ENCODE results near the gene SLC45A2.

SLC45A2 gene

DNA sequence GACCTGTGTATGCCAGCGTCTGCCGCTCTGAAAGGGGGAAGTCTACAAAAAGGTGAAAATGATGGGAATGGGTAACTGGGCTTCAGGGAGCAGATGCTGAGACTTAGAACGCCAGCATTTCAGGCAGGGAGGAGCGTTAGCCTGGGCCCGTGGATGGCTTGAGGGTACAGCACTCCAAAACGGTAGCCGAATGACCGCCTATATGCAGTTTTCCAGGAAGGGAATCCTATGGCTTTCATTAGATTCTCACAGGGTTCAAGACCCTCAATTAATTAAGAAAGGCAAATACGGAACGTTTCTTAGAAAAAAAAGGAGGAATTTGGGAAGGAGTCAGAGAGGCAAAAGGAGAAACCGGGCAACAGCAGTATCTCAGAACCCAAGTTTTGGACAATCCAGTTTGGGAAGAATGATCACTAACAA, 22.7 kb upstream of the SLC45A2 start:
- no peak for DNase-seq

DNA sequence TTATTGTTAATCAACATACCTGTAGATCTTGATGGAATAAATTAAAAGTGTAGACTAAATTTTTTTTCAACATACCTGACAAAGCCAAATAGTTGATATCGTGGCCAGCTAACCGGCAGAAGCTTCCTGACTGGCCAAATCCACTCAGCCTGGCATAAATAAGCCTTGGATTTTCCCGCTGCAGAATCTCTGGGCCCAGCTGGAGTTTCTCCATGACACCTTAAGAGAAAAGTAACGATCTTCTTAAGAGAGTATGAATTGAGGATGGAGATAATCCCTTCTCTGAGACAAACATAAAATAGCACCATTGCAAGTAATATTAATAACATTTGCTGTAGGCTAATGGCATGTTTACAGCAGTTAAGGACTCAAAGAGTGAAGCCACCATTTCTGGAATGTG, 21.2 kb upstream of the SLC45A2 start:
- DNase-seq: no peak

DNA sequence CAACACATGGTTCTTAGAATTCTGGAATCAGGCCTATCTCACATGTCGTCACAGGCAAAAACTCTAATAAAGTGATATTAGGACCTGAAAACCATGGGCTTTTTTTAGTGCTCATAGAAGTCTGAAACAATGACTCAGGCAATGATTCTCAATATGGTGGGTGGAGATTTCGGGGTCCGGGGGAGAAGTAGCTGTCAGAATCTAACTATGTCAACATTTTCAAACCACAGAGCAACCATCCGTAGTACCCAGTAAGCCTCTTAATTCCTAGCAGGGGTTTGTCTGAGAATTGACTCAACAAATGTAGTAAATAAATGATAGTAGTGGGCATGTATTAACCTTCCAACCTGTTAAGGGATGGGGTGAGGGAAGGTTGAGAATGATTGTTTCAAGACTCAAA, 20.7 kb upstream of the SLC45A2 start:
- DNase-seq: peak; percentile 27

DNA sequence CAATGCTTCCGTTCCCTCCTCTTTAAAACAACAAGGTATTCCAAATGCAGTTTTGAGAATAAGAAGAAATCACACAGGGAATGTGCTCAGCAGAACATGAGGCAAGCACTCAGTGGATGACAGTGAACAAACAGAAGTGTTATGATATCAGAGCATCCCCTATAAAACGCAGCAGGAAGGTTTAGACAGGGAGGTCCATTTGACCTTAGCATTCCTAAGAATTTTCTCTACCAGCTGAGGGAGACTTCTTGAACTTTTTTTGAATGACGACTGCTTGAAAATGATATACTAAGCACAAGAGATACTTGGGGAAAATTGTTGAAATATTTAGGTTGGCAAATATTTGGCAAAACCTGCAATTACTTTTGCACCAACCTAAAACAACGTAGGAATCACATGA, 19.4 kb upstream of the SLC45A2 start:
- DNase-seq: no peak

DNA sequence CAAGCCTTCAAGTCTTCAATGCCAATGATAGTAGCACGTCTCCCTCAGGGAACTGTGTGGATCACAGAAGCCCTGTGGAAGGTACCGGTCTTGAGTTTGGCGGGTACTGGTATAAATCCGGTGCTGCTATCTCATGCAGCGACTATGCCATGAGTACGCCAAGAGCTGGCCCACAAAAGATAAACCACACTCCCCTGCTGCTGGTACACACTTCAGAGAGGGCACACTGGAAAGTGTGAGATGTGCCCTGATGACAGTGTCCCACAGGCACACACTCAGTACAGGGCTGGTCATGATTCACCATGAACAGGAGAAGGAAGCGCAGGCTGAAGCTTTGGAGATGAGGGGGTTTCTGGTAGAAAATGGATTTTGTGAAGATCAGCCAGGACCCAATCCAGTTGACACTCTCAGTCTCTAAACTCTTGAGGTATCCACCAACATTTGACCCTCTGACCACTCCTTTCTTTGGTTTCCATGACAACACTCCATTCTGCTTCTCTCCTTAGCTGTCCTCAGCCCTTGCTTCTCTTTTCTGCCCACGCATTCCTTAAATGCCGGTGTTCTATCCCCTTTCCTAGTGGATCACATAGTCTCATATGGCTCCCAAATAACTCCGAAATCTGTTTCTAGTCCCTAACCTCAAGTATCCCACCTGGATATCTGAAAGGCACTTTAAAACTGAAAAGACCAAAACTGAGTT, 18.3 kb upstream of the SLC45A2 start:
- no peak for DNase-seq

DNA sequence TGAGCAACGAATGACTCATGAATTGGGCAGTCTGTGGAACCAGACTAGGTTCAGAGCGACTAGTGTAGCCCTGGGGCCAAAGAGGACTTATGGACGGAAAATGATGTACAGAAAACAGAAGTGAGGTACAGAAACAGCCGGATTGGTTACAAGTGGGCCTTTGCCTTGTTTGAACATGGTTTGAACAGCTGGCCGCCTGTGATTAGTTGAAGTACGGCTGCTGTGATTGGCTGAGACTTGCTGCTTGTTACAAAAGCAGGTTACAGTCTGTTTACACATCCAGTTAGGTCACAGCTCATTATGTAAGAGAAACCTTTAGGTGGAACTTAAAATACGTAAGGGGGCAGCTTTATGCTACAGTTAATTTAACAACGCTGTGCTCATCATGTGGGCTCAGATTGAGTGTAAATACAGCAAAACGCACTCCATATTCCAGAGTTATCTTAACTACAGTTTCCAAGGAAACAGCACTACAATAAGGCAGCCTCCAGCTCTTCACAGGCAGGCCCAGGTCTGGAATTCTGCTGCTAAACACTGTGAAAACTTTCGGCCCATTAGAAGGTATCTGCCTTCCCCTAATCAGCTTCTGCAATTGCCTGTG, 16.8 kb upstream of the SLC45A2 start:
- no peak for DNase-seq

DNA sequence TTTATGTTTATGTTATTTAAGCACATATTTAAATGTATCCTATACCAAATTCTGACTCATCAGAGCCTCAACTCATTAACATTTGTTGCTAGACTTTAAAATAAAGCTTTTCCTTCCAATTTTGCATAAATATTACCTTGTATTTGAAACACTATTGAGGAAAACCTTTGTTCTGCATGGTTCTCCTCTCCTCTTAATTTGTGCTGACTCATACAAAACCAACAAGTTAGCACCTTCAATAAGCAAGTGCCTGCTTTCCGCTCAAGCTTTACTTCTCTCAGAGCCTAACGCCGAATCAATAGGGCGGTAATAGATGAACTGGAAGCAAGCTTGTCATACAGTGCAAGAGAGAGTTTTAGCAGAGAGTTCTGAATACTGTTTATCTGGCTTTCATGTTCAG, 15.5 kb upstream of the SLC45A2 start:
- DNase-seq: no peak

DNA sequence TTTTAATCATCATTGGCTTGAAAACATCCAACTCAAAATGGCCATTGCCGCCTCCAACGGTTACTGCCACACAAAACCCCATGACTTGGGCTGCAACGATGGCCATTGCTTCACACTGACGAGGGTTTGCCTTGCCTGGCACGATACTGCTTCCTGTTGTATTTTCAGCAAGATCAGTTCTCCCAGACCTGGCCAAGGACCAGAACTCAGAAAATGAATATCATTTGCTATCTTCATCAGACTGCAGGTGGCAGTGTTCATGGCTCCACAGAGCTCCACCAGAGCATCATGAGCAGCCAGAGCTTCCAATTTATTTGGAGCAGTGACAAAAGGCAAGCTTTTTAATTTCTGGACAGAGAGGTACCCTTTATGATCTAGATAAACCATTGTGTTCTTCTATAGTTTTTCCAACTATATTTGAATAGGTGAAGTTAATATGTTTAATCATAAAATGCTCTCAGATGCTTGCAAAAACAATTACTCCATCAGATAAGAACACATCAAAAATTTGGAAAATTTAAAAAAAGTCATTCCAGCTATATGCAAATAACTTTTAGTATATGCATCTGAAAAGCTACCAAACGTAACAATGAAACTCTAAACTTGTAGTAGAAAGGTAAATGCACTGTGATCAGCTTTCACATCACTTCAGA, 13.0 kb upstream of the SLC45A2 start:
- DNase-seq: peak; percentile 21

DNA sequence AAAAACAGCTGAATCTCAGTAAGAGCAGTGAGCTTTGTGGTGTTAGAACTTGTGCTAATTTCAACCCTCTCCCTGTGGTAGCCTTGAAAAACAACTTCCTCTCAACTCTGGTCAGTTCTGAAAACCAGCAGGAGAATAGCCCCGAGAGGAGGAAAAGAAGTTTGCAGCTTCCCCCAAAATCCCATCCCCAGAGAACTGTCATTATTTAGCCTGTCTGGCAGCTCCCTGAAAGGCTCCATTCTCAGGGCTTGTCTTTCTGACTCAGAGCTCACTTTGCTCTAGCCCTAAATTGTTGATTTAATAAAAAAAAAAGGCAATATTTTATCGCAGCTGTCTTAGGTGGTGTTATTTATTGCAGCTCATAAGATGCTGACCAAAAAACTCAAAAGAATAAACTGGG, 11.4 kb upstream of the SLC45A2 start:
- no peak for DNase-seq

DNA sequence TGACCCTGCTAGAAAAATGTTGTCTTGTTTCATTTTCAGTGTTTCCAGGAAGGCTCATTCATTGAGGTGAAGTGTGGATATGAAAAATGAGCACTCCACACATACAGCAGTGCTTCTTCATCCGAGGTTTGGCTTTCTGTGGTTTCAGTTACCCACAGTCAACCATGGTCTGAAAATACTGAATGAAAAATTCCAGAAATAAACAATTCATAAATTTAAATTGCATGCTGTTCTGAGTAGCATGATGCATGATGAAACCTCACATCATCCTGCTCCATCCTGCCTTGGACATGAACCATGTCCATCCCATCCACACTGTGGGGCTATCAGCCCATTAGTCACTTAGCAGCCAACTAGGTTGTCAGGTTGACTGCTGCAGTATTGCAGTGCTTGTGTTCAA, 10.4 kb upstream of the SLC45A2 start:
- DNase-seq: no peak

DNA sequence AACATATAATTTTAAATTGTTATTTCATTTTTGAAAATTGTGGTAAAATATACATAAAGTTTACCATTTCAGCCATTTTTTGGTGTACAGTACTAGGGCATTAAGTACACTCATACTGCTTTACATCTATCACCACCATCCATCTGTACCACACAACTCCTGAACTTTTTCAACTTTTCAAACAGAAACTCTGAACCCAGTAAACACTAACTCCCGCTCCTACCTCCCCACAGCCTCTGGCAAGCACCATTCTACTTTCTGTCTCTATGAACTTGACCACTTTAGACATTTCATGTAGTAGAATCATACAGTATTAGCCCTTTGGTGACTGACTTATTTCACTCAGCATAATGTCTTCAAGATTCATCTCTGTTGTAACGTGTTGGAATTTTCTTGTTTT, 8.4 kb upstream of the SLC45A2 start:
- no peak for DNase-seq

DNA sequence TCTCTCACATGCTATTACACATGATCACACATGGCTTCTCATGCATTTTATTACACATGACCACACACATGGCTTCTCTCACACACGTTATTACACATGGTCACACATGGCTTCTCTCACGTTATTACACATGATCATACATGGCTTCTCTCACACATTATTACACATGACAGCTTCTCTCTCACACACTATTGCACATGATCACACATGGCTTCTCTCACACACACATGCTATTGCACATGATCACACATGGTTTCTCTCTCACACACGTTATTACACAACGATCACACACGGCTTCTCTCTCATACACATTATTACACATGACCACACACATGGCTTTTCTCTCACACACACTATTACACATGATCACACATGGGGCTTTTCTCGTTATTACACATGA, 954 bp upstream of the SLC45A2 start:
- no peak for DNase-seq

DNA sequence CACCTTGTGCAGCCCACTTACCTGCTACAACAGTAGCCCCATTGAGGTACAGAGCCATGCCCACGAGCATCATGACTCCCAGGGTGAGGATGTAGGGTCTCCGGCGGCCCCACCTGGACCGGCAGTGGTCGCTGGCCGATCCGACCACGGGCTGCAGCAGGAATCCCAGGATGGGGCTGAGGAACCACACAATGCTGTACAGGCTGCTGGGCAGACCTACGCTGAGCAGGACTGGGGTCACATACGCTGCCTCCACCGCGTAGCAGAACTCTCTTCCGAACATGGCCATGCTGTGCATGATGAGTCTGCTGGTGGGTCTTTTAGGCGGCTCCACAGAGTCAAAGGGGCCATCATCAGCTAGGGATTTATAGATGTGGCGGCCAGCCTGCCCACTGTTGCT, 315 bp downstream of the SLC45A2 start:
- DNase-seq: no peak

DNA sequence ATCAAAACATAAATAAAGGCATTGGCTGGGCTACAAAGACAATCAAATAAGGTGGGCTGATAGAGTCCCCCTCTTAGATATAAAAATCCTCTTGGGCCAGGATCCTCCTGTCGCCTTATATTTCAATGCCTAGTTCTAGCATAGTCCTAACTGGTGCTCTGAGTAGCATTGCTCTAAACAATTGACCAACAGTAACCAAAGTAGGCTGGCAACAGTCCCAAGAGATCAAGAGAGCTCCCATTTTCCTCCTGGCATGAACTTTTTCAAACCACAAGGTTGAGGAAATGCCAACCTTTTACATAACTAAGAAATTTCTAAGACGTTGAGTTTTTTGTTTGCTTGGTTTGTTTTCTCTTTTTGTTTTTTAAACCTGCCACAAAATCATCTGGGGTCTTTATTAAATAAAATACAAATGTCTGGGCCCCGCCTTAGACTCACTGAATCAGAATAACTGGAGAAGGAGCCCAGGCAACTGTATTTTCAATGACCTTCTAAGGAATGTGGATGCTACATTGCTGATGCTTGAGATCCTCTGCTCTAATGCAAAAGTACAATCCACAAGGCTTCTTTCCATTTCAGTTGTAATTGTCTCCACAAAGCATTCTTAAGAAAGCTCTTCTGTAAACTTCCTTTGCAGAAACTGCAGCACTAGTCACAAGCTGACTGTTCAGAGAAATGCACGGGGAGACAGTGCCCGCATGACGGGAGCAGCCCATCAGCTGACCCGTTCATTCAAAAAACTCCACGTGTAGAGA, 2.9 kb downstream of the SLC45A2 start:
- DNase-seq: no peak

DNA sequence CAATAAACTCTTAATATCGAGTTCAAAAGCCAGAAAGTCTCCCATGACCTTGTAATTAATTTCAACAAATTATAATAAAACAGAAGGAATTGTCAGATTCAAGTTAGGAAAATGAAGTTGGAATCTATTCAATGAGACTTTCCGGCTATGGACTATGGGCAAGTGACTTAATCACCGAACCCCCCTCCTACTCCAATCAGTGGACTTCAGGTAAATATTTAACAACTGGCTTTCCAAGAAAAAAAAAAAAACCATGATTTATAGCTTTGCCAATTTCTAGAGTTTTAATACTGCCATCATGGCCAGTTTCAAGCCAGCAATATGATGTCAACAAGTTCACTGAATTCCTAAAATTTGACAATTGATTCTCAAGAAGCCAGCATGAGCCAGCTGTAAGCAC, 4.5 kb downstream of the SLC45A2 start:
- DNase-seq: no peak

DNA sequence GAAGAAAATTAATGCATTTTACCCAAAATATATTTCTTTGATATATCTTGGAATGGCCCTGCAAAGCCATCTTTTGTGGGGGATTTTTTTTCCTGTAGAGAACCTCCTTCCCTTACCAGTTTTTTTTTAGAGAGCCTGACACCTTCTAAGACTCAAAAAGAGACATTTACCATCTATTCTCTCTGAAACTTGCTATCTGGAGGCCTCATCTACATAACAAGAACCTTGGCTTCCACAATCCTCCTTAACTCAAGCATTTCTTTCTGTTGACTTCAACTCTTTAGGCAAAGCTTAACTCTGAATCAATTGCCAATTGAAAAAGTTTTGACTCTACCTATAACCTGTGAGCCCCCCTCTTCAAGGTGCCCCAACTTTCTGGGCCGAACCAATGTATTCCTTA, 6.2 kb downstream of the SLC45A2 start:
- no peak for DNase-seq

DNA sequence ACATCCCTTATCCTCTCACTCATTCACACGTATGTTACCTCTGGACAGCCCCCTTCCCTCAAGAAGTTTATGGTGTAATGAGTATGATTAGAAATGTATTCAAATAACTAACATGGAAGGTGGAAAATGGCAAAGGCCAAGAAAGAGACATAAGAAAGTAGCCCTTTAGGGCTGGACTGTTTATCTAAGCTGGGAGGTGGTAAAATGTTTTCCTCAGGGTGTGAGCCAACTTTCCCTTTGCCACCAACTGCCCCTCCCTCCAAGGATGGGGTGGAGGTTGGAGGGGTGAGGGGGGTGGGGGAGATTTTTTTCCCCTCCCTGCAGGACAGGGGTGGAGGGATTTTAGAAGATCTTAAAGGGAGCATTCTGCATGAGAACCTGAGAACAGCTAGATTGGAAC, 8.2 kb downstream of the SLC45A2 start:
- DNase-seq: no peak

DNA sequence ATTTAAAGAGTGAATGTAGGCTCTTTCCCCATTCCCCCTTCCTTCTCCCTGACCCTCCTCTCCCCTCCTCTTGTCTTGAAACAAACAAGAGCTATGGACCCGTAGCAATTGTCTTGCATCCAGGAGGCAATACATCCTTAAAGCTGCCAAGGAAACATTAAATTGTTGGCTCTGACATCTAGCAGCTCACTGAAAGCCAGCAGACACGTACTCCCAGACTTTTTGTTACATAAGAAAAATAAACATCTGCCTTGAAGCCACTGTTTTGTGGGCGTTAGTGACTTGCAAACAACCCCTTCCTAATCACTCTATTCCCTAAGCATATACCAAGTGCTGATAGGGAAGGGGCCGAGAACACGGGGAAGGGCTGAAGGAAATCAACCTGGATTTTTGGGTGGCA, 8.6 kb downstream of the SLC45A2 start:
- no peak for DNase-seq

DNA sequence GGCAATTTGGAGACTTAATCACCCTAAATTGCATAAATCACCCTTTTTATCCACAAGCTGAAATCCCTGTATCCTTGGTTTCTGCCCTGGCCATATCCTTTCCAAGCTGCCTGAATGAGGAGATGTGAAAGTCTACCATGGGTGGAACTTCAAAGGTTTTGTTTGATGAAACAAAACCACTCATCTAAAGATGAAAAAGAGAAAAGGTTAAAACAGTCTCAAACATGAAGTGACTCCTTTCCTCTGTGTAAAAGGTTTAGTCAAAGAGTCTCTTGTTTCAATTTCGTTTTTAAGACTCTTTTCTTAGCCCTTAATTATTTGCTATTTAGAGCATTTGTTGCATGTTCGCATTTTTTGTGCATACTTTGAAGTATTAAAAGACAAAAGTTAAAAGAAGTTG, 11.2 kb downstream of the SLC45A2 start:
- no peak for DNase-seq

DNA sequence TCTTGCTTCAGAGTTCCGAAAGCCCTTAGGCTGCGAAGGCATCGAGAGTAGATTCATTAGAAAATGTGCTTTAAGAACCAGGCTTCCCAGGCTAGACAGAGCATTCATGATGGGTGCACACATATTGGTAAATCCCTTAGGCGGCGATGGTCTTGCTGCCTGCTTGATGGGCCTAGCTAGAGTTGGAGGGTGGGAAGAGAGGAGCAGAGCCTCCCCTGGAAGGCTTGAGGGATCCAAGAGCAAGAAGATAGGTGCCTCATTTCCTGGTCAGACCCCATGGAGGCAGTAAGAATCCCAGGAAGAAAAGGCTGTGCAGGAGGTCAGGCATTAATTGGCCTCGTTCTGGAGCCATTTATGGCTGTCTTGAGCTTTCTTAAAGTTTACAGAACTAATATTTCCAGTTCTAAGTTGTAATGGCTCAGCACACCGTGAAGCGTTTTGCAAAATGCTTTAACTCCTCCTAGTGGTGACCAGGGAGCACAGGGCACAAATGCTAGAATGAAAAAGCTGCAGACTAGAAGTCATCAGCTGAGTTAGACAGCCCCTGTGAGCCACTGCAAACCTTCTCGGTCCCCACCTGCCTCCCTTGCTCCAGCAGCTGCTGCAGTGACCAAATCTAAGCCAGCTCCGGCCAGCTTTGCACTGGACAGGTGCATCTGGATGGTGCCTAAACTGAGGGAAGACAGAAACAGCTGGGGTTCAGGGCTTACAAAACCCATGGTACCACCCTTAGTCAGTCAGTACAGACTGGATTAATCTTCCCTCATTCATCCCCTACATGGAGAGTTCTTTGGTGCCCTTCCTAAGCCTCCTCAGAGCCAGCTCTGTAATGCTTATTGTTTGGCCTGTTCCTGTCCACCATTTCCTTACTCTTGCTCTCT, 14.7 kb downstream of the SLC45A2 start:
- DNase-seq: no peak

DNA sequence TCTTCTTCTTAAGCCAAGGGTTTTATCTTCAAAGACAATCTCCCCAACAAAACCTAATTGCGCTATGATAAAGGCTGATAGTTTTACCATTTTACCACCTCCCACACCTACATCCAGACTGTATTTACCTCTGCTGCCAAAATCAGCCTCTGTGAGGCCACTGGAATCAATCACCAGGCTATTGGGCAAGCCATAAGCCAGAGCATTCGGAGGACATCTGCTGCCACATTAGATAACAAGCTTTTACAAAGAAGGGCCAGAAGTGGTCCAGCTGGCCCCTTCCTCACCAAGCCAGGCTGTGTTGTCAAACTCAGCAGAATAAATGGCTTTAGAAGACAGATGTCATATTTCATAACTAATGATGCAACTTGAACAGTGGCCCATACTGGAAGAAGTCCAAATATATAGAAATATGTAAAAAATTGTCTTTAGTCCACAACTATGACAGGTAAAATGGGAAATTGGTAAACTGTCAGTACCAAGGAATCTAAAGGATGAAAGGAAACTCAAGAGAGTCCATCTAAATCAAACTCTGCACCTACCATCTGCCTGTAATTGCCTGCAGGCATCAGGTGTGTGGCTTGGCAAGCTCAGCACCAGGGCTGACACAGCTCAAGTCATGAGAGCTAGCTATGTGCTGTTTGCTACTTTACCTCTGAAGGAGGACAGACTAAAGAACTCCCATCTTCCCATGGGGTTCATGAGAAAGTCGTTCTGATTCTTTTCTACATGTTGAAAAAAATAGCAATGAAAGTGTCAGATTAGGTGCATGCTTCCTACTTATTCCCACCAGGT, 16.1 kb downstream of the SLC45A2 start:
- DNase-seq: no peak

DNA sequence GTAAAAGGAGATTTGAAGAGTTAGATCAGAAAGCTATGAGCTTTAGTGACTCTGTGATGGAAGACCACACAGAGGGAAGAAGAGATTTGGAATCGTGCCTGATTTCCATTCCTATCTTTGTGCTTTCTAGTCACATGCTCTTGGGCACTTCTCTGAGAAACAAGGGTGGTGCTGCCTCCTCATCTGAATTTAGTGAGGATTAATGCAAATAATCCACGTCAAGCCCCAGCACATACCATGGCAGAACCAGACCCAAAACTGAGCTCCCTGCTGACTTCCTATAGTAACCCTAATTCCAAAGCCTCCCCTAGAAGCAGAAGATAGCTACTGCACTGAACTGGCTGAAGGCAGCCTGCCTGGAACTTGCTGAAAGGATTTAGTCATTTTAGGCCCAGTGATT, 17.7 kb downstream of the SLC45A2 start:
- DNase-seq: no peak

Measured in stimulated activated CD4-positive, alpha-beta T cell treated with anti-CD3 and anti-CD28 coated beads, Interleukin-4, amount 100 ng/mL, for 24 hours (primary cell).